HCT116 (cell line): ENCODE measurements around the gene WDR27. TPM values are rescaled to one million over a fixed set of nuclear protein-coding genes. Genes with fewer than 3 reads are reported as not detected.

Source experiments
- ATAC-seq: fragments of 200-7000 bp; cut with Tn5 transposase; 2 replicates; pipeline ENCODE4 v1.9.1; 2020; ENCODE audit warnings: mild to moderate bottlenecking, moderate library complexity
- BruUV-seq: library from RNA; stranded (reverse); fragments of 400-500 nt; replicated peaks from 2 replicates; lab custom pipeline; 2021; lab: Mats Ljungman, UMichigan
- CTCF ChIA-PET: fragments of 300-600 bp; sonication (Branson Sonifier 250); formaldehyde crosslinking; loops from one replicate; lab custom pipeline; 2021; ENCODE audit warnings: antibody characterized with exemption; lab: Charles Lee
- POLR2A ChIA-PET: fragments of 300-600, 350-600 bp; sonication (Branson Sonifier 250); formaldehyde crosslinking; loops from one replicate; lab custom pipeline; 2021; ENCODE audit warnings: antibody characterized with exemption; lab: Charles Lee
- RAD21 ChIA-PET, 2 experiments: fragments of 300-600 bp; sonication (Branson Sonifier 250); formaldehyde crosslinking; loops; one replicate each; lab custom pipeline; 2023; ENCODE audit warnings: low total read pairs in 2 of 2; ENCODE audit not compliant: uncharacterized antibody in 2 of 2, unreplicated experiment in 2 of 2, low non-redundant PET in 1 of 2; lab: Charles Lee
- DNase-seq: peaks from one replicate; pipeline ENCODE4 v3.0.0-alpha.2; 2010; ENCODE audit warnings: low read depth, low spot score
- H2AFZ ChIP-seq: fragments of 200-600 bp; shearing (Covaris generic), sonication (generic); 2 replicates; pipeline ENCODE4 v1.6.1; 2017; ENCODE audit warnings: low read depth, mixed run types, mixed read lengths, antibody characterized with exemption, low read length; ENCODE audit not compliant: poor library complexity, severe bottlenecking
- H3K27ac ChIP-seq: 2 replicates; pipeline ENCODE4 v1.5.1; 2012; ENCODE audit warnings: low read depth, low read length
- H3K27me3 ChIP-seq: fragments of 200-600 bp; sonication (generic); 2 replicates; pipeline ENCODE4 v1.6.1; 2016; ENCODE audit warnings: mixed run types, low read length, mixed read lengths; ENCODE audit not compliant: insufficient read depth
- H3K36me3 ChIP-seq, 2 experiments: fragments of 200-500 bp in 1 of 2; fragments of 200-600 bp in 1 of 2; sonication (Bioruptor generic) in 1 of 2; sonication (generic) in 1 of 2; 2 replicates each; pipeline versions ENCODE4 v1.5.1 to v1.6.1; 2014 to 2016; ENCODE audit warnings: low read length in 2 of 2, inconsistent platforms in 1 of 2, mixed read lengths in 1 of 2, mixed run types in 1 of 2; ENCODE audit not compliant: insufficient read depth in 2 of 2, control insufficient read depth in 1 of 2
- H3K4me1 ChIP-seq, 2 experiments: fragments of 200-600 bp in 1 of 2; sonication (generic) in 1 of 2; 2 replicates each; pipeline versions ENCODE4 v1.5.1 to v1.6.1; 2012 to 2017; ENCODE audit warnings: low read length in 2 of 2, inconsistent platforms in 1 of 2, mild to moderate bottlenecking in 1 of 2, mixed read lengths in 1 of 2, mixed run types in 1 of 2, moderate library complexity in 1 of 2; ENCODE audit not compliant: insufficient read depth in 2 of 2, control insufficient read depth in 1 of 2
- H3K4me2 ChIP-seq: fragments of 200-600 bp; sonication (generic); 2 replicates; pipeline ENCODE4 v1.6.1; 2017; ENCODE audit warnings: mixed run types, low read length, mixed read lengths
- H3K4me3 ChIP-seq, 2 experiments: fragments of 200-600 bp in 1 of 2; sonication (generic) in 1 of 2; replicated peaks in 1 of 2; 2 replicates each; pipeline ENCODE4 v1.5.1; 2011 to 2016; ENCODE audit warnings: low read length in 2 of 2, control low read depth in 1 of 2, low read depth in 1 of 2, mild to moderate bottlenecking in 1 of 2, mixed read lengths in 1 of 2, mixed run types in 1 of 2
- H3K79me2 ChIP-seq: fragments of 200-600 bp; sonication (generic); 2 replicates; pipeline ENCODE4 v1.6.1; 2017; ENCODE audit warnings: mild to moderate bottlenecking, mixed run types, low read length, moderate library complexity, mixed read lengths; ENCODE audit not compliant: insufficient read depth
- H3K9ac ChIP-seq: fragments of 200-600 bp; sonication (generic); 2 replicates; pipeline ENCODE4 v1.6.1; 2016; ENCODE audit warnings: low read length, mixed read lengths
- H3K9me2 ChIP-seq: fragments of 200-600 bp; sonication (generic), shearing (Covaris generic); 2 replicates; pipeline ENCODE4 v1.6.1; 2017; ENCODE audit warnings: mixed run types, mild to moderate bottlenecking, moderate library complexity; ENCODE audit not compliant: insufficient read depth
- H3K9me3 ChIP-seq, 2 experiments: fragments of 200-500 bp in 1 of 2; fragments of 200-600 bp in 1 of 2; sonication (Bioruptor generic) in 1 of 2; sonication (generic) in 1 of 2; 2 replicates each; pipeline ENCODE4 v1.6.1; 2014 to 2017; ENCODE audit warnings: low read length in 2 of 2, mixed read lengths in 2 of 2, inconsistent platforms in 1 of 2, low read depth in 1 of 2, mild to moderate bottlenecking in 1 of 2, mixed run types in 1 of 2, moderate library complexity in 1 of 2; ENCODE audit not compliant: control insufficient read depth in 1 of 2, insufficient read depth in 1 of 2
- H4K20me1 ChIP-seq: fragments of 200-600 bp; sonication (generic), shearing (Covaris generic); 2 replicates; pipeline ENCODE4 v1.6.1; 2017; ENCODE audit warnings: mixed run types, mild to moderate bottlenecking, moderate library complexity; ENCODE audit not compliant: insufficient read depth
- CBX3 ChIP-seq: IDR thresholded peaks from 2 replicates; pipeline ENCODE4 v1.6.1; 2012; ENCODE audit warnings: low read depth
- CEBPB ChIP-seq: IDR thresholded peaks from 2 replicates; pipeline ENCODE4 v1.6.1; 2012; ENCODE audit warnings: low read depth
- CTCF ChIP-seq, 3 experiments: fragments of 200-600 bp in 1 of 3; sonication (generic) in 1 of 3; IDR thresholded peaks in 2 of 3; conservative IDR thresholded peaks in 1 of 3; 2 replicates each; pipeline ENCODE4 v1.5.1; 2012 to 2017; ENCODE audit warnings: low read depth in 2 of 3, low read length in 2 of 3, antibody characterized with exemption in 1 of 3, borderline replicate concordance in 1 of 3, control low read depth in 1 of 3, mild to moderate bottlenecking in 1 of 3, mixed read lengths in 1 of 3, mixed run types in 1 of 3, moderate library complexity in 1 of 3; ENCODE audit not compliant: insufficient read depth in 1 of 3
- EGR1 ChIP-seq: IDR thresholded peaks from 2 replicates; pipeline ENCODE4 v1.6.1; 2012; ENCODE audit warnings: low read depth
- ELF1 ChIP-seq: IDR thresholded peaks from 2 replicates; pipeline ENCODE4 v1.6.1; 2012; ENCODE audit warnings: low read depth, borderline replicate concordance
- EZH2 ChIP-seq: fragments of 200-600 bp; sonication (generic); IDR thresholded peaks from 2 replicates; pipeline ENCODE4 v1.6.1; 2017; ENCODE audit warnings: antibody characterized with exemption, mixed run types
- FOSL1 ChIP-seq: IDR thresholded peaks from 2 replicates; pipeline ENCODE4 v1.6.1; 2012; ENCODE audit warnings: low read depth
- JUND ChIP-seq: IDR thresholded peaks from 2 replicates; pipeline ENCODE4 v1.6.1; 2012
- POLR2A ChIP-seq: IDR thresholded peaks from 2 replicates; pipeline ENCODE4 v1.7.0; 2011; ENCODE audit warnings: borderline replicate concordance; ENCODE audit not compliant: insufficient read depth, insufficient read length; ENCODE audit errors: extremely low read depth
- POLR2AphosphoS5 ChIP-seq: IDR thresholded peaks from 2 replicates; pipeline ENCODE4 v1.6.1; 2011; ENCODE audit warnings: mild to moderate bottlenecking, low read depth, low read length, moderate library complexity
- RAD21 ChIP-seq: IDR thresholded peaks from 2 replicates; pipeline ENCODE4 v1.6.1; 2012; ENCODE audit warnings: low read depth, mild to moderate bottlenecking
- SRF ChIP-seq: IDR thresholded peaks from 2 replicates; pipeline ENCODE4 v1.6.1; 2012; ENCODE audit warnings: low read depth
- YY1 ChIP-seq: IDR thresholded peaks from 2 replicates; pipeline ENCODE4 v1.6.1; 2011; ENCODE audit warnings: low read length, low read depth, moderate library complexity, mild to moderate bottlenecking; ENCODE audit not compliant: insufficient replicate concordance; ENCODE audit errors: extremely low read depth
- ZBTB33 ChIP-seq: IDR thresholded peaks from 2 replicates; pipeline ENCODE4 v1.6.1; 2011; ENCODE audit warnings: mild to moderate bottlenecking, low read length, moderate library complexity; ENCODE audit not compliant: insufficient replicate concordance; ENCODE audit errors: extremely low read depth
- ZFX ChIP-seq: fragments of 450-650 bp; IDR thresholded peaks from 2 replicates; pipeline ENCODE4 v1.6.1; 2017
- intact Hi-C: fragments of 100-400 bp; cut with micrococcal nuclease; formaldehyde crosslinking; loops from 2 replicates; pipeline ENCODE4 v1.10.0; 2022
- total RNA-seq: library from RNA; stranded (reverse); gene quantifications from one replicate; pipeline ENCODE4 v1.2.1, GENCODE V29; 2021; ENCODE audit not compliant: unreplicated experiment
- TF ChIP-seq, protein P1 (sequence below): IDR thresholded peaks from 2 replicates; pipeline ENCODE4 v1.6.1; 2012

WDR27 gene
- total RNA-seq, 1 experiment from 2014 or later: 60.6 TPM

DNA sequence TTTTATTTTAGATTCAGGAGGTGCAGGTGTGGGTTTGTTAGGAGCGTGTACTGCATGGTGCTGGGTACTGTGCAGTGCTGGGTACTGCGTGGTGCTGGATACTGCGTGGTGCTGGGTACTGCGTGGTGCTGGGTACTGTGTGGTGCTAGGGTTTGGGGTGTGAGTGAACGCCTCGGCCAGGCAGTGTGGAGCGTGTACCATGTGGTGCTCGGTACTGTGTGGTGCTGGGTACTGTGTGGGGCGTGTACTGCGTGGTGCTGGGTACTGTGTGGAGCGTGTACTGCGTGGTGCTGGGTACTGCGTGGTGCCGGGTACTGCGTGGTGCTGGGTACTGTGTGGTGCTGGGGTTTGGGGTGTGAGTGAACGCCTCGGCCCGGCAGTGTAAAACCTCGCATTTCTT, 62.9 kb downstream of the WDR27 start:
- H3K9ac ChIP-seq: no peak overlapping the region
- RAD21 ChIA-PET: no interaction called here

DNA sequence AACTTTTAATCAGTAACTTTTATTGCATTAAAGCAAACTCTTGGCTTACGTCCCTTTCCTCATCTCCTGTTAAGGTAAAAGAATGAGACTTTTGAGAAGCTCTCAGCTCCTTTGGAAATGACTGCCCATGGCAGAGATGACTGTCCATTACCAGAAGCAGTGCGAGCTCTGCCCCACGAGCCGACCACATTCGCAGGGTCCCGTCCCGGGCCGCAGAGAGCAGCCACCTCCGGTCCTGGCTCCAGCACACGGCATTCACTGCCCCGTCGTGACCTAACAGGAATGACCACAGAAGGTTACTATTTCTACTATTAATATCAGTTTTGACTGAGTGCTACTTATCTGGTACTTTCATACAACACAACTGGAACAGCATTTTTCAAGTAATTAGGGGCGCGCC, 63.4 kb downstream of the WDR27 start:
- ChIA-PET RAD21 (no interaction called here), POLR2A (no interaction called here), CTCF (no interaction called here)
- TF ChIP-seq JUND: no peak
- no peak for TF ChIP-seq FOSL1
- TF ChIP-seq CTCF (IDR thresholded peaks at IDR 0.05 in 2 of 3, conservative IDR thresholded peaks at IDR 0.05 in 1 of 3; ENCODE audit: borderline replicate concordance in 1 of 3, insufficient read depth in 1 of 3, low read depth in 2 of 3, low read length in 2 of 3): no peak
- no peak for TF ChIP-seq YY1
- no peak for TF ChIP-seq ZFX
- TF ChIP-seq POLR2AphosphoS5: no peak
- no peak for TF ChIP-seq CEBPB
- TF ChIP-seq, protein P1, sequence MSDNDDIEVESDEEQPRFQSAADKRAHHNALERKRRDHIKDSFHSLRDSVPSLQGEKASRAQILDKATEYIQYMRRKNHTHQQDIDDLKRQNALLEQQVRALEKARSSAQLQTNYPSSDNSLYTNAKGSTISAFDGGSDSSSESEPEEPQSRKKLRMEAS: no peak
- TF ChIP-seq SRF: no peak
- TF ChIP-seq RAD21: no peak
- no peak for TF ChIP-seq ELF1
- TF ChIP-seq CBX3: no peak
- TF ChIP-seq EGR1: no peak
- Histone ChIP-seq H3K4me3 (no peak overlapping the region), H3K4me2 (no peak overlapping the region), H3K27me3 (no peaks in the 10 kb centered on the region), H3K9me3 (no peaks in the 10 kb centered on the region), H4K20me1 (no peaks in the 10 kb centered on the region), H3K9me2 (no peaks in the 10 kb centered on the region), H3K27ac (no peak overlapping the region), H3K79me2 (no peaks in the 10 kb centered on the region), H3K36me3 (peaks cover 0 to 5% of the 10 kb centered on the region in 2 experiments; a peak in 1 of 4 replicates), H2AFZ (no peak overlapping the region), H3K4me1 (no peaks in the 10 kb centered on the region), H3K9ac (no peak overlapping the region)
- no TSS peak for BruUV-seq
- DNase-seq: no peak
- no peak for ATAC-seq
- intact Hi-C loops: no loop called here

More for the DNA sequence above, 62.9 kb downstream of the WDR27 start:
- Histone ChIP-seq H3K36me3 (no peaks in the 10 kb centered on the region; a peak in 1 of 4 replicates), H3K9me2 (no peaks in the 10 kb centered on the region), H3K27me3 (no peaks in the 10 kb centered on the region), H3K9me3 (no peaks in the 10 kb centered on the region), H4K20me1 (no peaks in the 10 kb centered on the region), H2AFZ (no peak overlapping the region), H3K4me2 (no peak overlapping the region), H3K27ac (no peak overlapping the region), H3K79me2 (no peaks in the 10 kb centered on the region), H3K4me1 (no peaks in the 10 kb centered on the region), H3K4me3 (no peak overlapping the region)
- no peak for DNase-seq
- peak; percentile 22; the same call in 1 of the 2 replicates for ATAC-seq
- CTCF ChIA-PET: no interaction called here
- POLR2A ChIA-PET: no interaction called here
- BruUV-seq: no TSS peak
- TF ChIP-seq POLR2AphosphoS5 (no peak), EZH2 (no peak), JUND (no peak), ZBTB33 (no peak), CEBPB (no peak), YY1 (no peak), POLR2A (no peak)
- intact Hi-C loops: no loop called here
